HG03460 (cell line): Measurements from ENCODE around the gene ASRGL1.
"Not testable (repeated sequence)": the region's sequence is repeated elsewhere in the genome, so short reads cannot be mapped to it uniquely, and the experiment has no call there.

Experiments
- ATAC-seq: cut with Tn5 transposase; IDR thresholded peaks from one replicate; pipeline ENCODE4 v1.9.1; 2021; ENCODE audit not compliant: unreplicated experiment

Gene ASRGL1

DNA sequence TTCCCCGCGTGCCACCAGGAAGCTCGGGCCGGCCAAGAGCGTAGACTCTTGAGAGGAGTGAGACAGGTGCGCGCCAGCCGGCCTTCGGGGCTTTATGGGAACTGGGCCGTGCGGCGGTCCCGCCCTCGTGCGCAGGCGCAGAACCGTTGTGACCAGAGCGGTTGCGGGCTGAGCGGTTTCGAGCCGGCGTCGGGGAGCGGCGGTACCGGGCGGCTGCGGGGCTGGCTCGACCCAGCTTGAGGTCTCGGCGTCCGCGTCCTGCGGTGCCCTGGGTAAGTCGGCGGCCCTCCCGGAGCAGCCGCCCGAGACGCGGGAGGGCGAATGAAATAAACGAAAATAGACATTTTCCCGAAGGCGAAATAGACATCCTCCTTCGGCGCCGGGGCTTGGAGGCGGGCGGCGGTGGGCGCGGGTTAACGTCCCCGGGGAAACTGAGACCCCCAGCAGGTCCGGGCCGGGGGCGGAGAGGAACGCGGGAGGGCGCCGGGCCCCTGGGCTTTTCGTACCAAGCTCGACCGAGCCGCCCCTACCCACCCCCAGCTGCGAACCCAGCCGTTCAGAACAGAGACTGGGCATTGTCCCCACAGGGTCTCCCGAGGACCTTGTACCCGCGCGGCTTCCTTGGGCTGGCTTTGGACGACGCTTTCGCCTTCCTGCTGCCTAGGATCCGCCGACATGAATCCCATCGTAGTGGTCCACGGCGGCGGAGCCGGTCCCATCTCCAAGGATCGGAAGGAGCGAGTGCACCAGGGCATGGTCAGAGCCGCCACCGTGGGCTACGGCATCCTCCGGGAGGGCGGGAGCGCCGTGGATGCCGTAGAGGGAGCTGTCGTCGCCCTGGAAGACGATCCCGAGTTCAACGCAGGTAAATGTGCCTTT lies at the start of gene ASRGL1:
TSS of gene ASRGL1 (plus strand) at position 146 of the 879 bp plus-strand sequence. CDS start at position 676, 530 bp downstream.
- no peak for ATAC-seq

GRCh38 chr11:62295504-62295903 lies 41.7 kb upstream of the ASRGL1 start:
- ATAC-seq, result no peak

DNA sequence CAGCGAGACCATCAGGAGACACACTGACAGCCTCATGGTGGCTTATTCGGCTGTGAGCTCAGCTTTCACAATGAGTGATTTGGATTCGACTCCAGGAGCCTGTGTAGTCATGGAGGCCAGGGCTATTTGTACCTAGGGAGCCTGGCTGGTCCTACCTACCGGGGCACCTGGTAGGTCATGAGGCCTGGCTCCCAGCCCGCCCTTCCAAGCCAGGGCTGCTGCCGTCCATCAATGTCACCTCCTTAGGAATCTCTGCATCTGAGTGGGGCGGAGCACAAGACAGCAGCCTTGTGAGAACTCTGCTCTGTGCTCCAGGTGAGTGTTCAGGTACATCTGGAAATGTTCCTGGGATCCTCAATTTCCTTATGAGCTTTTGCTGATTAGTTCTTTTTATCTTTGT lies 38.3 kb upstream of the ASRGL1 start, which contains the start of gene SCGB1D4:
TSS of gene SCGB1D4 (minus strand) at position 101 of the 400 bp plus-strand sequence. CDS start at position 36, 65 bp downstream.
- ATAC-seq, result no peak

DNA sequence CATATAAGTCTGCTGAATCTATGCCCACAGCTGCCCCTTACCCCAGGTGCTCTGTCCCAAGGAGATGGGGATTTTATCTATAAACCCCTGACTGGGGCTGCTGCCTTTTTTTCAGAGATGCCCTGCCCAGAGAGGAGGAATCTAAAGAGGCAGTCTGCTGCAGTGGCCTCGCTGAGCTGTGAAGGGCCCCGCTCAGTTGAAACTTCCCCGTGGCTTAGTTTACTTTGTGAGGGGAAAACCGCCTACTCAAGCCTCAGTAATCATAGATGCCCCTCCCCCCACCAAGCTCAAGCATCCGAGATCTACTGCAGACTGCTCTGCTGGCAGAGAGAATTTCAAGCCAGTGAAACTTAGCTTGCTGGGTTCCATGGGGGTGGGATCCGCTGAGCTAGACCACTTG lies 31.0 kb upstream of the ASRGL1 start:
- no peak for ATAC-seq

DNA sequence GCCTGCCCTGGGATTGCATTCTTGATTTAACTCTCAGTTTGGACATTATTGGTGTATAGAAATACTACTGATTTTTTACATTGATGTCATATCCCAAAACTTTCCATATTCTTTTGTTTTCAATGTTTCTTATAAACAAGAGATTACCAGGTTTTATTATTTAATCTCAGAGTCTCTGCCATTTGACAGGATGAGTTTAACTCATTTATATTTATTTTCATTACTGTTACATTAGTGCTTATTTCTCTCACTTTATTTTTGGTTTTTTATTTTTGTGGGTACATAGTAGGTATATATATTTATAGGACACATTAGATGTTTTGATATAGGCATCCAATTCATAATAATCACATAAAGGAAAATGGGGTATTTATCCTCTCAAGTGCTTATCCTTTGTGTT lies 29.3 kb upstream of the ASRGL1 start:
- no peak for ATAC-seq

DNA sequence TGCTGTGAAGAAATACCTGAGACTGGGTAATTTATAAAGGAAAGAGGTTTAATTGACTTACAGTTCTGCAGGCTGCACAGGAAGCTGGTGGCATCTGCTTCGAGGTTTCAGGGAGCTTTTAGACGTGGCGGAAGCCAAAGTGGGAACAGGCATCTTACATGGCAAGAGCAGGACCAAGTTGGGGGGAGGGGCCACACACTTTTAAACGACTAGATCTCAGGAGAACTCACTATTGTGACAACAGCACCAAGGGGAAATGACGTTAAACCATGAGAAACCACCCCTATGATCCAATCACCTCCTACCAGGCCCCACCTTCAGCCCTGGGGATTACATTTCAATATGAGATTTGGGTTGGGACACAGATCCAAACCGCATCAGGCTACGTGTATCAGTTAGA lies 27.3 kb upstream of the ASRGL1 start:
- ATAC-seq, result no peak

- no peak for ATAC-seq
Measured at GRCh38 chr11:62315431-62315830, 21.8 kb upstream of the ASRGL1 start.

DNA sequence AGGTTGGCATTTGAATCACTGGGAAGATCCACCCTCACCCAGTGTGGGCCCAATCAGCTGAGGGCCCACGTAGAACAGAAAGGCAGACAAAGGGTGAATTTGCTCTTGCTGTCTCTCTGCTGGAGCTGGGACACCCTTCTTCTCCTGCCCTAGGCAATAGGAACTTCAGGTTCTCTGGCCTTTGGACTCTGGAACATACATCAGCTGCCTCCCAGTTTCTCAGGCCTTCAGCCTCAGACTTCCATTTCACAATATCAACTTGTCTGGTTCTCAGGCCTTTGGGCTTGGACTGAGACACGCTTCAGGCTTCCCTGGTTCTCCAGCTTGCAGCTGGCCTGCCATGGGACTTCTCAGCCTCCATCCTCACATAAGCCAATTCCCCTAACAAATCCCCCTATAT lies 14.7 kb upstream of the ASRGL1 start:
- no peak for ATAC-seq

DNA sequence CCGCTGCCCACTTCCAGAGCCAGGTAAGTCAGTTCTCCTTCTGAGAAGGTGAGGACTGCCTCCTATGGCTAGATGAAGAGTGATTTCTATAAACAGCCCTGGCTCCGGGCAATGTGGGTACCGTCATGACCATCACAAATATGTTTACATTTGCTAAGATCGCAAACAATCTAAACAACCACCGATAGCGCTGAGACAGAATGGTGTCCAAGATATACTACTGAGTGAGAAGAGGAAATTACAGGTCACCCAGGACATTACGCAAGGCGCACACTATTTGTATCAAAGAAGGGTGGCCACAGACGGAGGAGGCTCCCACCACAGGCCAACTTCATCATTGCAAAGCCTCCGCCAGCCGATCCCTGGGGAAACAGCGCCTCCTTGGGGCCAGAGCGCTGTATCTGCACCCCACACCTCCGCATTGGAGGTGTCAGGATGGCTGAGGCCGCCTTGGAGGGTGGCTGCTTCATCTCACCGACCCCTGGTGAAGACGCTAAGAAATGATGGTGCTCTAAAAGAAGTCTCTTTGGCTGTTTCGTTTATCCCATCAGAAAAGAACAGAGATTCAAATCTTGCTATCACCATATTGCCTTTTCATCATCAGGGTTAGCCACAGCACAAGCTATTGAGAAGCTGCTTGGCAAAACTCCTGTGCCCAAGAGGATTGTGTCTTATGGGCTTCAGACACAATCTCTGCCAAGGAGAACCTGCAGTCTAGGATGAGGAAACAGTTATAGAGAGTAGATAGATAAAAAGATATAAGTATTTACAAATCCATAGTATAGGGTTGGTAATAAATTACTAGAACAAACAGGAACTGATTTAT lies 12.3 kb upstream of the ASRGL1 start:
- ATAC-seq, result no peak

GRCh38 chr11:62325781-62326180 lies 11.5 kb upstream of the ASRGL1 start:
- not testable (repeated sequence) for ATAC-seq

GRCh38 chr11:62326719-62327118 lies 10.5 kb upstream of the ASRGL1 start:
- ATAC-seq, result not testable (repeated sequence)

- not testable (repeated sequence) for ATAC-seq
Measured at GRCh38 chr11:62327541-62327940, 9.7 kb upstream of the ASRGL1 start.

- not testable (repeated sequence) for ATAC-seq
Measured at GRCh38 chr11:62331264-62331663, 6.0 kb upstream of the ASRGL1 start.

DNA sequence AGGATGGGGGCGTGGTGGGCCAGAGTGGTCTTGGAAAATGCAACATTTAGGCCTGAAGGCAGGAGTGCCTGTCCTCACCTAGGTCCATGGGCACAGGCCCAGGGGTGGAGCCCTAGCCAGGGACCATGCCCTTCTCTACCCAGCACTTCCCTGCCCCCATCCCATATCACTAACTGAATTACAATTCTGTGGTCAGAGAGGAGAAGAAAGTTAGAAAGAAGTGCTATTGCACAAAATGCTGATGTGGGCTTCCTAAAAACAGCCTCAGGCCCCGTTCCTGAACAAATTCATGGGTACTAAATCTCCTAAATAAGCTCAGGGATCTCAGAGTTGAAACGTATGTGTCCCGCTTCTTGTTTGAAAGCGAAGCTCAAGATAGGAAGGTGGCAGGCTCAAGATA lies 3.5 kb upstream of the ASRGL1 start:
- no peak for ATAC-seq

DNA sequence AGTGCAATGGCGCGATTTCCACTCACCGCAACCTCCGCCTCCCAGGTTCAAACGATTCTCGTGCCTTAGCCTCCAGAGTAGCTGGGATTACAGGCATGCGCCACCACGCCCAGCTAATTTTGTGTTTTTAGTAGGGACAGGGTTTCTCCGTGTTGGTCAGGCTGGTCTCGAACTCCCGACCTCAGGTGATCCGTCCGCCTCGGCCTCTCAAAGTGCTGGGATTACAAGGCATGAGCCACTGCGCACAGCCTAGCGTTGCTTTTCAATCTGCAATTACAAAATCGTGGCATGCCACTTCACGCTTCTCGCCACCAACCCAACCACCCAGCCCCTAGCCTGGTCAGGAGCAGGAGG lies 322 bp upstream of the ASRGL1 start:
- ATAC-seq, result not testable (repeated sequence)

DNA sequence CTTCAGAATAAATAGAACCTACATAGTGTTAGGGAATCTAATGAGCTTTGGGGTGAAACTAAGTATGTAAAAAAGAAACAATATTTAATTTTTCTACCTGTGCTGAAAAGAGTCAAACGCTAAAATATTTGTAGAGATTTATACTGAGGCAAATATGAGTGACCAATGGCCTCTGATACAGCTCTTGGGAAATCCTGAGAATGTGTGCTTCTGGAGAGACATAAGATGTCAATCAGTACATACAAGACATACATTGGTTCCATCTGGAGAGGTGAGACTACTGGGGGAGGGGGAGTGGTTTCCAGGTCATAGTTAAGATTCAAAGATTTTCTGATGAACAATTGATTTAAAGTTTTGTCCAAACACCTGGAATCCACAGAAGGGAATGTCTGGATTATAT lies 970 bp downstream of the ASRGL1 start:
- ATAC-seq, result no peak

GRCh38 chr11:62340269-62340901 lies 3.1 kb downstream of the ASRGL1 start:
- ATAC-seq, result no peak

- no peak for ATAC-seq
Measured at GRCh38 chr11:62341588-62341987, 4.3 kb downstream of the ASRGL1 start.

DNA sequence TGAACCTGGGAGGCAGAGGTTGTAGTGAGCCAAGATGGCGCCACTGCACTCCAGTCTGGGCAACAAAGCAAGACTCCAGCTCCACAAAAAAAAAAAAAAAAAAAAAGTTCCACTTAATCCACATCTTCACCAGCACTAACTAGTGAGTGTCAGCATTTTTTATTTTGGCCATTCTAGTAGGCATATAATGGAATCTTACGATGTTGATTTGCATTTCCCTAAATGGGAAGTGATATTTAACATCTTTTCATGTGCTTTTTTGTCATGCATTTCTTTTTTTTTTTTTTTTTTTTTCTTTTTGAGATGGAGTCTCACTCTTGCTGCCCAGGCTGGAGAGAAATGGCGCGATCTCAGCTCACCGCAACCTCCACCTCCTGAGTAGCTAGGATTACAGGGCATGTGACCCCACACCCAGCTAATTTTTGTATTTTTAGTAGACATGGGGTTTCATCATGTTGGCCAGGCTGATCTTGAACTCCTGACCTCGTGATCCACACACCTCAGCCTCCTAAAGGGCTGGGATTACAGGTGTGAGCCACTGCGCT lies 6.5 kb downstream of the ASRGL1 start:
- ATAC-seq, result not testable (repeated sequence)

DNA sequence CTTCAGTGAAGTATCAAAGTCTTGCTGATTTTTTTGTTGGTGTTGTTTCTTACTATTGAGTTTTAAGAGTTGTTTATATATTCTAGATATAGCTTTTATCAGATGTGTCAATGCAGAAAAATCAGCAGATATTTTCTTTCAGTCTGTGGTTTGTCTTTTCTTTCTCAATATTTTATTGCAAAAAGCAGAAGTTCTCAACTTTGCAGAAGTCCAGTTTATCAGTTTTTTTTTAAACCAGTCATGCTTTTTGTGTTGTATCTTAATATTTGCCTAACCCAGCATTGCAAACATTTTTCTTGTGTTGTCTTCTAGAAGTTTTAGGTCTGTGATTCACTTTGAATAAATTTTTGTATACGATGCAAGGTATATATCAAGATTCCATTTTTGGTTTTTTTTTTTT lies 7.0 kb downstream of the ASRGL1 start:
- no peak for ATAC-seq

DNA sequence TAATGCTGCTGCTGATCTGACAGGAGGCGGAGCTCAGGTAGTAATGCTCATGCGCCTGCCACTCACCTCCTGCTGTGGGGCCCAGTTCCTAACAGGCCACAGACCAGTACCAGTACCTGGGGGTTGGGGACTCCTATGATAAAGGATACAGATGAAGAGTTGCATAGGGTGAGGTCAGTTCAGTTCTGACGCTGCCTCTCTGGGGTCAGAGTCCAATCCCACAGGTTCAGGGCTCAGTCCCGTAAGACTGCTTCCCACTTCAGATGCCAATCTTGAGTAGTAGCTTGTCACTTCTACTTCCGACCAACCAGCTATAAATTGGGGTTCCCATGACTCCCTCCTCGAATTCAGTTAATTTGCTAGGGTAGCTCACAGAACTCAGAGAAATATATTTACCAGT lies 8.6 kb downstream of the ASRGL1 start:
- no peak for ATAC-seq
